Gastrocnemius medialis (tissue), 4 donors: ENCODE results near the gene FITM1. TPM values are rescaled to one million over a fixed set of nuclear protein-coding genes. Genes with fewer than 3 reads are reported as not detected.

Experiments used
- ATAC-seq, 2 donors: fragments of 150-250 bp; one replicate each; pipeline ENCODE4 v1.9.1; 2016
- DNase-seq, 2 donors: peaks; one replicate each; pipeline ENCODE4 v3.0.0-alpha.2; 2019
- H3K27ac ChIP-seq, 4 donors: fragments of 200-600 bp; sonication (generic); 1 replicate in 1 of 4; 2 replicates in 3 of 4; pipeline ENCODE4 v1.5.1; 2016 to 2018; ENCODE audit warnings: mild to moderate bottlenecking in 2 of 4, moderate library complexity in 1 of 4
- H3K27me3 ChIP-seq, 3 donors: fragments of 200-600 bp; sonication (generic) in 2 of 3; 1 replicate in 1 of 3; 2 replicates in 2 of 3; pipeline versions ENCODE4 v1.5.1 to v1.6.0; 2016 to 2019; ENCODE audit warnings: mild to moderate bottlenecking in 1 of 3, moderate library complexity in 1 of 3
- H3K36me3 ChIP-seq, 2 donors: fragments of 200-600 bp; sonication (generic) in 1 of 2; one replicate each; pipeline ENCODE4 v1.5.1; 2017 to 2018
- H3K4me1 ChIP-seq, 2 donors: fragments of 200-600 bp; sonication (generic) in 1 of 2; one replicate each; pipeline ENCODE4 v1.5.1; 2016 to 2017; ENCODE audit warnings: mild to moderate bottlenecking in 2 of 2
- H3K4me3 ChIP-seq, 4 donors: fragments of 200-600 bp; sonication (generic) in 3 of 4; 1 replicate in 1 of 4; 2 replicates in 3 of 4; pipeline ENCODE4 v1.5.1; 2016 to 2019; ENCODE audit warnings: mild to moderate bottlenecking in 2 of 4
- H3K9me3 ChIP-seq, 3 donors: fragments of 200-600 bp; sonication (generic) in 2 of 3; 1 replicate in 1 of 3; 2 replicates in 2 of 3; pipeline ENCODE4 v1.5.1; 2016 to 2019
- POLR2A ChIP-seq, 2 donors: fragments of 450-650 bp; IDR thresholded peaks; one replicate each; pipeline ENCODE4 v1.6.1; 2017; ENCODE audit warnings: antibody characterized with exemption in 2 of 2, mild to moderate bottlenecking in 2 of 2, moderate library complexity in 2 of 2
- in situ Hi-C, 4 donors: fragments of 200-750 bp; cut with MboI; loops; one replicate each; pipeline versions ENCODE4 v1.15.0 to v1.8.0; 2017; ENCODE audit warnings: low sequenced_read_pairs in 4 of 4
- intact Hi-C: fragments of 100-400 bp; cut with DNase I; formaldehyde crosslinking; loops from one replicate; pipeline ENCODE4 v1.15.1; 2023; ENCODE audit warnings: low total_unique reads
- total RNA-seq, 4 donors: library from RNA; depleted of rRNA; stranded (reverse); fragments of >200 nt; gene quantifications; one replicate each; pipeline versions ENCODE4 v1.1.0 to v1.2.3, GENCODE V29; 2016
- TF ChIP-seq, protein P1 (sequence below), 5 experiments: fragments of 450-650 bp in 3 of 5; fragments of 200-600 bp in 2 of 5; sonication (generic) in 2 of 5; IDR thresholded peaks in 4 of 5; conservative IDR thresholded peaks in 1 of 5; 1 replicate in 4 of 5; 2 replicates in 1 of 5; pipeline ENCODE4 v1.5.1; 2016 to 2019; ENCODE audit warnings: antibody characterized with exemption in 5 of 5, mild to moderate bottlenecking in 3 of 5, moderate library complexity in 3 of 5

Gene FITM1
- total RNA-seq, 4 donors from 2014 or later, result 45.3 to 91.3 (median 65.4) TPM

DNA sequence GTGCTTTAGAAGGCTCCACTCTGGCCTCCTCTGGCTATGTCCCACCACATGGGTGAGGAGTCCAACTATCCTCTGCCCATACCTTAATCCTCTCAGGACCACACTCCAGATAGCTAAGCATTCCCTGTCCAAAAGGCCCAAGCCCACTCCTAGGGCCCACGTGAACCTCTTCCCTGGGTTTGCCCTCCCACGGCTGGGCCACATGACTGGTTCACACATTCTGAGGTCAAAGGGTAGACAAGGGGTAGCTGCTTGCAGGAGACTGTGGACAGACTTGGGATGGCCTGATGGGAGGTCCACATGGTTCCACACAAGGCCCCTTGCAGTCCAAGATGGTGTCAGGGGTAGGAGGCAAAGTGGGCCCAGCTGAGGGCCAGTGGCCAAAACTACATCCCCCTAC is 42.4 kb upstream of the FITM1 start:
- no peak for ATAC-seq
- Histone ChIP-seq H3K9me3 (no peaks in the 10 kb centered on the region), H3K4me3 (no peak overlapping the region), H3K27me3 (no peaks in the 10 kb centered on the region), H3K36me3 (no peaks in the 10 kb centered on the region), H3K4me1 (no peaks in the 10 kb centered on the region), H3K27ac (no peak overlapping the region)
- DNase-seq, result no peak
- TF ChIP-seq POLR2A (IDR thresholded peaks at IDR 0.05), result no peak
- TF ChIP-seq, protein P1, sequence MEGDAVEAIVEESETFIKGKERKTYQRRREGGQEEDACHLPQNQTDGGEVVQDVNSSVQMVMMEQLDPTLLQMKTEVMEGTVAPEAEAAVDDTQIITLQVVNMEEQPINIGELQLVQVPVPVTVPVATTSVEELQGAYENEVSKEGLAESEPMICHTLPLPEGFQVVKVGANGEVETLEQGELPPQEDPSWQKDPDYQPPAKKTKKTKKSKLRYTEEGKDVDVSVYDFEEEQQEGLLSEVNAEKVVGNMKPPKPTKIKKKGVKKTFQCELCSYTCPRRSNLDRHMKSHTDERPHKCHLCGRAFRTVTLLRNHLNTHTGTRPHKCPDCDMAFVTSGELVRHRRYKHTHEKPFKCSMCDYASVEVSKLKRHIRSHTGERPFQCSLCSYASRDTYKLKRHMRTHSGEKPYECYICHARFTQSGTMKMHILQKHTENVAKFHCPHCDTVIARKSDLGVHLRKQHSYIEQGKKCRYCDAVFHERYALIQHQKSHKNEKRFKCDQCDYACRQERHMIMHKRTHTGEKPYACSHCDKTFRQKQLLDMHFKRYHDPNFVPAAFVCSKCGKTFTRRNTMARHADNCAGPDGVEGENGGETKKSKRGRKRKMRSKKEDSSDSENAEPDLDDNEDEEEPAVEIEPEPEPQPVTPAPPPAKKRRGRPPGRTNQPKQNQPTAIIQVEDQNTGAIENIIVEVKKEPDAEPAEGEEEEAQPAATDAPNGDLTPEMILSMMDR (IDR thresholded peaks at IDR 0.05 in 4 of 5, conservative IDR thresholded peaks at IDR 0.05 in 1 of 5), result no peak
- in situ Hi-C loops, result no loop called here
- intact Hi-C loops, result no loop called here

DNA sequence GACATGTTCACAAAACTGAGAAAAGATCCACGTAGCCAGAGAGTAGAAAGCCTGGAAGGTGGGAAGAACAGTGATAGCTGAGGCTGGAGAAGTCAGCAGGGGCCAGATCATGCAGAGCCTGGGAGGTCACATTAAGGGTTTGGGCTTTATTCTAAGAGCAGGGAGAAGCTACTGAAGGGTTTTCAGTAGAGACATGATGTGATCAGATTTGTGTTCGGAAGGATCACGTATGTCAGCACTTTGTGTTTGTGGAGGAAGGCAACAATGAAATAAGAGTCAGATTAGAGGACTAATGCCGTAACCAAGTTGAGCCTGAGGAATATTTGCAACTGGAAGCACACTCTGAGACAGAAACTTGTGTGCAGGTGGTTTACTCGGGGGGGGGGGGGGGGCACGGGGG is 40.6 kb upstream of the FITM1 start:
- Histone ChIP-seq H3K27ac (no peak overlapping the region), H3K4me1 (peaks cover under 1 to 9% of the 10 kb centered on the region in 2 donors), H3K36me3 (no peaks in the 10 kb centered on the region), H3K9me3 (no peaks in the 10 kb centered on the region), H3K4me3 (no peak overlapping the region), H3K27me3 (no peaks in the 10 kb centered on the region)
- intact Hi-C loops (loop anchor here (1.0 kb wide), 2 partner anchors 32 to 76 kb away; no protein-coding TSS in a partner anchor), in situ Hi-C loops (loop anchor here in 1 of 4 donors (5.0 kb wide), 1 partner anchor 33 kb away; no protein-coding TSS in a partner anchor)
- DNase-seq (no peak), ATAC-seq (no peak)
- TF ChIP-seq, protein P1 (IDR thresholded peaks at IDR 0.05 in 4 of 5, conservative IDR thresholded peaks at IDR 0.05 in 1 of 5), result no peak
- TF ChIP-seq POLR2A (IDR thresholded peaks at IDR 0.05), result no peak

- H3K27me3 ChIP-seq, result no peaks in the 10 kb centered on the region
- in situ Hi-C loops, result loop anchor here in 1 of 4 donors (5.0 kb wide), 1 partner anchor 35 kb away; no protein-coding TSS in a partner anchor
- peaks cover 10 to 14% of the 10 kb centered on the region in 2 donors for H3K4me1 ChIP-seq
- TF ChIP-seq POLR2A (IDR thresholded peaks at IDR 0.05), result no peak
- TF ChIP-seq, protein P1 (IDR thresholded peaks at IDR 0.05 in 4 of 5, conservative IDR thresholded peaks at IDR 0.05 in 1 of 5), result no peak
- no peak overlapping the region for H3K4me3 ChIP-seq
- no peak for DNase-seq
- no peaks in the 10 kb centered on the region for H3K36me3 ChIP-seq
- no peaks in the 10 kb centered on the region for H3K9me3 ChIP-seq
- no peak for ATAC-seq
- intact Hi-C loops, result no loop called here
- no peak overlapping the region for H3K27ac ChIP-seq
Observed at GRCh38 chr14:24092110-24092504, 38.4 kb upstream of the FITM1 start.

GRCh38 chr14:24092505-24093206 is 37.8 kb upstream of the FITM1 start:
- no peaks in the 10 kb centered on the region for H3K27me3 ChIP-seq
- TF ChIP-seq POLR2A (IDR thresholded peaks at IDR 0.05), result no peak
- TF ChIP-seq, protein P1 (IDR thresholded peaks at IDR 0.05 in 4 of 5, conservative IDR thresholded peaks at IDR 0.05 in 1 of 5), result no peak
- H3K4me1 ChIP-seq, result peaks cover 10 to 14% of the 10 kb centered on the region in 2 donors
- in situ Hi-C loops (loop anchor here in 1 of 4 donors (5.0 kb wide), 1 partner anchor 35 kb away; no protein-coding TSS in a partner anchor), intact Hi-C loops (no loop called here)
- peak overlapping the region in 2 of 4 donors; percentile 83 to 88 for H3K27ac ChIP-seq
- H3K36me3 ChIP-seq, result no peaks in the 10 kb centered on the region
- DNase-seq (no peak), ATAC-seq (no peak)
- H3K9me3 ChIP-seq, result no peaks in the 10 kb centered on the region
- H3K4me3 ChIP-seq, result no peak overlapping the region
